B cell (primary cell): ENCODE results near the gene SLC25A39. TPM values are rescaled to one million over a fixed set of nuclear protein-coding genes. Genes with fewer than 3 reads are reported as not detected.

Experiments
- ATAC-seq: fragments of 200-7000 bp; cut with Tn5 transposase; one replicate; pipeline ENCODE4 v1.10.0; 2021; ENCODE audit warnings: low read depth, mild to moderate bottlenecking, moderate number of reproducible peaks, moderate library complexity
- CTCF ChIA-PET: fragments of 350-600 bp; sonication (Branson Sonifier 250); formaldehyde crosslinking; loops from one replicate; lab custom pipeline; 2021; ENCODE audit warnings: antibody characterized with exemption, inconsistent platforms; lab: Charles Lee
- POLR2A ChIA-PET: fragments of 350-600 bp; sonication (Branson Sonifier 250); formaldehyde crosslinking; loops from one replicate; lab custom pipeline; 2021; ENCODE audit warnings: antibody characterized with exemption; lab: Charles Lee
- DNase-seq: peaks from one replicate; pipeline ENCODE4 v3.0.0; 2013
- H2AFZ ChIP-seq: 2 replicates; pipeline ENCODE4 v1.6.1; 2012; ENCODE audit warnings: mild to moderate bottlenecking, low read depth, low read length; ENCODE audit not compliant: insufficient read depth, poor library complexity, severe bottlenecking
- H3K27ac ChIP-seq, 2 donors: 1 replicate in 1 of 2; 2 replicates in 1 of 2; pipeline ENCODE4 v1.5.1; 2012 to 2013; ENCODE audit warnings: low read length in 2 of 2, mild to moderate bottlenecking in 2 of 2, moderate library complexity in 1 of 2
- H3K27me3 ChIP-seq, 4 experiments: fragments of 200-600 bp in 1 of 4; sonication (generic) in 1 of 4; replicated peaks in 1 of 4; 1 replicate in 2 of 4; 2 replicates in 2 of 4; pipeline versions ENCODE4 v1.6.1 to v1.7.0; 2013 to 2016; ENCODE audit warnings: low read length in 3 of 4, mild to moderate bottlenecking in 2 of 4, mixed read lengths in 1 of 4, moderate library complexity in 1 of 4; ENCODE audit not compliant: insufficient read depth in 4 of 4, control insufficient read depth in 3 of 4; ENCODE audit errors: control extremely low read depth in 1 of 4
- H3K36me3 ChIP-seq, 2 experiments: replicated peaks in 1 of 2; 1 replicate in 1 of 2; 2 replicates in 1 of 2; pipeline versions ENCODE4 v1.6.1 to v1.7.1; 2013; ENCODE audit warnings: low read length in 1 of 2; ENCODE audit not compliant: insufficient read depth in 2 of 2, control insufficient read depth in 1 of 2; ENCODE audit errors: control extremely low read depth in 1 of 2, extremely low read depth in 1 of 2
- H3K4me1 ChIP-seq, 2 donors: fragments of 200-600 bp in 1 of 2; sonication (generic) in 1 of 2; 1 replicate in 1 of 2; 2 replicates in 1 of 2; pipeline versions ENCODE4 v1.5.1 to v1.6.1; 2013 to 2017; ENCODE audit warnings: low read length in 2 of 2; ENCODE audit not compliant: control insufficient read depth in 2 of 2, insufficient read depth in 2 of 2
- H3K4me2 ChIP-seq: replicated peaks from 2 replicates; pipeline ENCODE3; 2012; ENCODE audit warnings: mild to moderate bottlenecking, low read depth, low read length; ENCODE audit not compliant: poor library complexity, severe bottlenecking
- H3K4me3 ChIP-seq, 5 experiments: fragments of 200-600 bp in 1 of 5; sonication (generic) in 1 of 5; 1 replicate in 3 of 5; 2 replicates in 2 of 5; pipeline versions ENCODE4 v1.5.1 to v1.7.0; 2011 to 2016; ENCODE audit warnings: low read length in 4 of 5, mild to moderate bottlenecking in 4 of 5, low read depth in 2 of 5, control low read depth in 1 of 5, moderate library complexity in 1 of 5; ENCODE audit not compliant: insufficient read depth in 1 of 5; ENCODE audit errors: control extremely low read depth in 1 of 5, extremely low read depth in 1 of 5
- H3K79me2 ChIP-seq: fragments of 200-600 bp; sonication (generic); one replicate; pipeline ENCODE4 v1.6.0; 2016; ENCODE audit warnings: low read length; ENCODE audit not compliant: control insufficient read depth, insufficient read depth
- H3K9ac ChIP-seq: fragments of 200-600 bp; sonication (generic); 2 replicates; pipeline ENCODE4 v1.6.1; 2017; ENCODE audit warnings: mild to moderate bottlenecking, low read length, moderate library complexity
- H3K9me3 ChIP-seq, 3 donors: one replicate each; pipeline versions ENCODE4 v1.6.1 to v1.7.1; 2013; ENCODE audit warnings: low read length in 2 of 3; ENCODE audit not compliant: control insufficient read depth in 2 of 3, insufficient read depth in 1 of 3; ENCODE audit errors: control extremely low read depth in 1 of 3
- H4K20me1 ChIP-seq: 2 replicates; pipeline ENCODE4 v1.6.0; 2012; ENCODE audit warnings: mild to moderate bottlenecking, low read length; ENCODE audit not compliant: insufficient read depth, control insufficient read depth, poor library complexity, severe bottlenecking
- H3K27ac Mint-ChIP-seq: one replicate; pipeline ENCODE4 v1.8.0; 2021; ENCODE audit warnings: mixed read lengths
- H3K27me3 Mint-ChIP-seq: one replicate; pipeline ENCODE4 v1.8.0; 2021; ENCODE audit warnings: mixed read lengths
- H3K4me1 Mint-ChIP-seq: one replicate; pipeline ENCODE4 v1.8.0; 2021; ENCODE audit warnings: mixed read lengths
- H3K4me3 Mint-ChIP-seq: one replicate; pipeline ENCODE4 v1.8.0; 2021; ENCODE audit warnings: mixed read lengths
- H3K9me3 Mint-ChIP-seq: one replicate; pipeline ENCODE4 v1.8.0; 2022; ENCODE audit warnings: mixed read lengths; ENCODE audit not compliant: insufficient read depth
- EZH2 ChIP-seq: IDR thresholded peaks from 2 replicates; pipeline ENCODE4 v1.6.1; 2012; ENCODE audit warnings: borderline replicate concordance, low read depth, mild to moderate bottlenecking, moderate library complexity, low read length; ENCODE audit not compliant: insufficient read depth, poor library complexity, severe bottlenecking
- WGBS: methylation state at CpG from one replicate; pipeline ENCODE4 v1.1.5; 2013; ENCODE audit warnings: missing lambda C conversion rate; ENCODE audit not compliant: insufficient coverage; 5-methylcytosine and 5-hydroxymethylcytosine counted together
- intact Hi-C: fragments of 100-400 bp; cut with micrococcal nuclease; formaldehyde crosslinking; loops from one replicate; pipeline ENCODE4 v1.10.0; 2022
- polyA plus RNA-seq: library from polyadenylated mRNA; depleted of rRNA; stranded (reverse); fragments of >200 nt; gene quantifications from 2 replicates; pipeline ENCODE4 v1.2.3, GENCODE V29; 2012
- total RNA-seq, 2 donors: library from RNA; stranded (reverse); fragments of 120-200 nt in 1 of 2; gene quantifications; 1 replicate in 1 of 2; 2 replicates in 1 of 2; pipeline versions ENCODE4 v1.2.3 to v1.2.4, GENCODE V29; 2013 to 2022
- TF ChIP-seq, protein P1 (sequence below): fragments of 200-600 bp; IDR thresholded peaks from one replicate; pipeline ENCODE4 v1.8.0; 2022; ENCODE audit warnings: antibody characterized with exemption, mild to moderate bottlenecking

SLC25A39 gene
- total and polyA plus RNA-seq, 2 donors (not counting 1 experiment from before 2014, with no cell fraction given): 88.4 to 160 TPM

DNA sequence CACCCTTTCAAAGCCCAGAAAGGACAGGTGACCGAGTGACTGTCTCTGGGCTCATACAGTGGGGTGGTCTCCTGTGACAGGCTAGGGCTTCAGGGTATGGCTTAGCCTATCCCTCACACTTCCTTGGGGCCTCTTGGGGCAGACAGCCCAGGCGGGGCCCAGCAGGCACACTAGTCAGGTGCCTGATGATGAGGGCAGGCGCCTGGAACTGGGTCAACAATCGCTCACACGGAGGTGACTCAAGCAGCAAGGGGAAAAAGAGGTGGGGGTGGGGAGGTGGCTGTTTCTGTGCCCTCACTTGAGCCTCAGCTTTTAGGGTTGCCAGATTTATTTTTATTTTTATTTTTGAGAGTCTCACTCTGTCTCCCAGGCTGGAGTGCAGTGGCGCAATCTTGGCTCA, 14.1 kb upstream of the SLC25A39 start:
- WGBS: 45% methylated on average over 6 of the region's 6 CpGs
- H3K36me3 ChIP-seq: no peaks in the 10 kb centered on the region
- no peaks in the 10 kb centered on the region for H3K9me3 ChIP-seq
- H3K27me3 ChIP-seq: no peaks in the 10 kb centered on the region
- no peak overlapping the region for H3K27ac ChIP-seq
- H3K4me1 ChIP-seq: peaks cover 4 to 18% of the 10 kb centered on the region in 2 donors
- intact Hi-C loops: no loop called here
- Mint-ChIP-seq H3K4me3 (no peak overlapping the region), H3K4me1 (peaks cover 12% of the 10 kb centered on the region), H3K9me3 (no peaks in the 10 kb centered on the region), H3K27me3 (no peaks in the 10 kb centered on the region), H3K27ac (peak overlapping the region; percentile 75)
- H3K4me3 ChIP-seq: no peak overlapping the region
- H3K9ac ChIP-seq: no peak overlapping the region
- no peak overlapping the region for H2AFZ ChIP-seq
- H4K20me1 ChIP-seq: no peaks in the 10 kb centered on the region
- DNase-seq (no peak), ATAC-seq (peak; percentile 57)
- no peak overlapping the region for H3K4me2 ChIP-seq
- no peaks in the 10 kb centered on the region for H3K79me2 ChIP-seq
- no peak for TF ChIP-seq EZH2
- TF ChIP-seq, protein P1, sequence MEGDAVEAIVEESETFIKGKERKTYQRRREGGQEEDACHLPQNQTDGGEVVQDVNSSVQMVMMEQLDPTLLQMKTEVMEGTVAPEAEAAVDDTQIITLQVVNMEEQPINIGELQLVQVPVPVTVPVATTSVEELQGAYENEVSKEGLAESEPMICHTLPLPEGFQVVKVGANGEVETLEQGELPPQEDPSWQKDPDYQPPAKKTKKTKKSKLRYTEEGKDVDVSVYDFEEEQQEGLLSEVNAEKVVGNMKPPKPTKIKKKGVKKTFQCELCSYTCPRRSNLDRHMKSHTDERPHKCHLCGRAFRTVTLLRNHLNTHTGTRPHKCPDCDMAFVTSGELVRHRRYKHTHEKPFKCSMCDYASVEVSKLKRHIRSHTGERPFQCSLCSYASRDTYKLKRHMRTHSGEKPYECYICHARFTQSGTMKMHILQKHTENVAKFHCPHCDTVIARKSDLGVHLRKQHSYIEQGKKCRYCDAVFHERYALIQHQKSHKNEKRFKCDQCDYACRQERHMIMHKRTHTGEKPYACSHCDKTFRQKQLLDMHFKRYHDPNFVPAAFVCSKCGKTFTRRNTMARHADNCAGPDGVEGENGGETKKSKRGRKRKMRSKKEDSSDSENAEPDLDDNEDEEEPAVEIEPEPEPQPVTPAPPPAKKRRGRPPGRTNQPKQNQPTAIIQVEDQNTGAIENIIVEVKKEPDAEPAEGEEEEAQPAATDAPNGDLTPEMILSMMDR: no peak
- ChIA-PET CTCF (interaction anchor here (1.0 to 1.5 kb wide), 4 partner anchors 9 to 16 kb away, joined by 4 to 5 read pairs (median 5); no protein-coding TSS in a partner anchor), POLR2A (no interaction called here)

DNA sequence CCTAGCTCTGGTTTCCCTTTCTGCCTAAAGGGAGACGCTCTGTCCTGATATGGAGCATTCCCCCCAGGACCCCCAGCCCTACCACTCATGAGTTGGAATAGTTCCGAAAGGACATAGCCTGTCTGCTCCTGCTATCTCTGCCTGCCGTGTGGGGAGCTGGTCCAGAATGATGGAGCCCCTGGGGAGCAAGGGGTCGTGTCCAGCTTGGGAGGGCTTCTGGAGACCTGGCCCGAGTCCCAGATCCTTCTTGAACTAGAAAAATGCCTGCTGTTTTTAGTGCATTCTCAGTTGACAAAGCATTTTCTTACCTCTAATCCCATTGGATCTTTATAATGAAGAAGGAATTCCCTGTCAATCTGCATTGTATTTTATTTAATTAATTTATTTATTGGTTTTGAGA, 11.3 kb upstream of the SLC25A39 start:
- H3K27ac ChIP-seq: no peak overlapping the region
- no peaks in the 10 kb centered on the region for H3K27me3 ChIP-seq
- Mint-ChIP-seq H3K4me3 (no peak overlapping the region), H3K4me1 (peaks cover 20% of the 10 kb centered on the region), H3K27ac (no peak overlapping the region), H3K9me3 (no peaks in the 10 kb centered on the region), H3K27me3 (no peaks in the 10 kb centered on the region)
- H3K9me3 ChIP-seq: no peaks in the 10 kb centered on the region
- no peak overlapping the region for H2AFZ ChIP-seq
- WGBS: 74% methylated on average over 4 of the region's 5 CpGs
- no peak overlapping the region for H3K9ac ChIP-seq
- no peak for TF ChIP-seq EZH2
- TF ChIP-seq, protein P1: no peak
- H3K4me3 ChIP-seq: no peak overlapping the region
- H3K79me2 ChIP-seq: no peaks in the 10 kb centered on the region
- no peaks in the 10 kb centered on the region for H3K36me3 ChIP-seq
- no peak for ATAC-seq
- intact Hi-C loops: no loop called here
- DNase-seq: no peak
- peaks cover 4 to 24% of the 10 kb centered on the region in 2 donors for H3K4me1 ChIP-seq
- ChIA-PET CTCF (interaction anchor here (0.7 to 7.4 kb wide), 4 partner anchors 9 to 220 kb away, joined by 3 to 117 read pairs (median 18); partner anchors contain the start of gene GRN), POLR2A (interaction anchor here (0.9 kb wide), 1 partner anchor 11 kb away, joined by 3 read pairs; no protein-coding TSS in a partner anchor)
- H3K4me2 ChIP-seq: no peak overlapping the region
- no peaks in the 10 kb centered on the region for H4K20me1 ChIP-seq
